GM12878 (cell line): ENCODE data around the gene TP53I11. TPM values are rescaled to one million over a fixed set of nuclear protein-coding genes. Genes with fewer than 3 reads are reported as not detected.

ENCODE experiments used
- ATAC-seq: fragments of 200-7000 bp; cut with Tn5 transposase; 3 replicates; pipeline ENCODE4 v1.9.1; 2020; ENCODE audit warnings: mild to moderate bottlenecking, moderate library complexity
- BruUV-seq: library from RNA; stranded (reverse); fragments of 400-500 nt; replicated peaks from 2 replicates; lab custom pipeline; 2021; lab: Mats Ljungman, UMichigan
- CTCF ChIA-PET: fragments of 300-600 bp; sonication (Branson Sonifier 250); formaldehyde crosslinking; extraction: SDS; loops from one replicate; lab custom pipeline; 2021; ENCODE audit warnings: inconsistent platforms; lab: Yijun Ruan, JAX
- POLR2A ChIA-PET: fragments of 350-600 bp; formaldehyde crosslinking; extraction: SDS; loops from one replicate; lab custom pipeline; 2021; ENCODE audit warnings: inconsistent platforms; lab: Charles Lee
- RAD21 ChIA-PET: fragments of 300-600 bp; sonication (Branson Sonifier 250); formaldehyde crosslinking; loops from one replicate; lab custom pipeline; 2023; ENCODE audit warnings: antibody characterized with exemption; ENCODE audit not compliant: unreplicated experiment; lab: Charles Lee
- SMC1A ChIA-PET: fragments of 300-600 bp; sonication (Branson Sonifier 250); formaldehyde crosslinking; loops from one replicate; lab custom pipeline; 2023; ENCODE audit not compliant: unreplicated experiment, uncharacterized antibody; lab: Charles Lee
- DNase-seq: peaks from one replicate; pipeline ENCODE4 v3.0.0-alpha.2; 2011; ENCODE audit warnings: low read depth, low spot score
- FAIRE-seq: peaks from 3 replicates; lab custom pipeline; 2011; peaks lifted over from hg19 to GRCh38; lab: Jason Lieb, UNC
- H2AFZ ChIP-seq: 2 replicates; pipeline ENCODE4 v1.6.0; 2011; ENCODE audit warnings: low read depth, low read length, control low read depth; ENCODE audit not compliant: control insufficient read depth
- H3K27ac ChIP-seq: 2 replicates; pipeline ENCODE4 v1.5.1; 2011; ENCODE audit warnings: control low read depth; ENCODE audit not compliant: control insufficient read depth, insufficient read depth
- H3K27me3 ChIP-seq, 2 experiments: replicated peaks in 1 of 2; 2 replicates each; pipeline versions ENCODE4 v1.6.0 to v1.6.1; 2011; ENCODE audit warnings: low read length in 1 of 2; ENCODE audit not compliant: control insufficient read depth in 2 of 2, insufficient read depth in 2 of 2
- H3K36me3 ChIP-seq, 2 experiments: 2 replicates each; pipeline ENCODE4 v1.5.1; 2011; ENCODE audit warnings: low read length in 1 of 2; ENCODE audit not compliant: control insufficient read depth in 2 of 2, insufficient read depth in 2 of 2
- H3K4me1 ChIP-seq: 2 replicates; pipeline ENCODE4 v1.6.1; 2011; ENCODE audit warnings: mild to moderate bottlenecking, low read length, moderate library complexity, mixed read lengths; ENCODE audit not compliant: control insufficient read depth, insufficient read depth
- H3K4me2 ChIP-seq: 2 replicates; pipeline ENCODE4 v1.6.0; 2011; ENCODE audit warnings: control low read depth; ENCODE audit not compliant: control insufficient read depth, insufficient read depth
- H3K4me3 ChIP-seq: fragments of 200-600 bp; sonication (generic); 2 replicates; pipeline ENCODE4 v1.5.1; 2016
- H3K79me2 ChIP-seq: 2 replicates; pipeline ENCODE4 v1.6.0; 2011; ENCODE audit warnings: low read length; ENCODE audit not compliant: control insufficient read depth, insufficient read depth
- H3K9ac ChIP-seq: 2 replicates; pipeline ENCODE4 v1.8.0; 2011; ENCODE audit warnings: low read length, control low read depth, mixed read lengths; ENCODE audit not compliant: control insufficient read depth, insufficient read depth
- H3K9me3 ChIP-seq: replicated peaks from 3 replicates; pipeline ENCODE4 v1.5.1; 2011; ENCODE audit warnings: mild to moderate bottlenecking, low read length; ENCODE audit not compliant: control insufficient read depth, insufficient read depth
- H4K20me1 ChIP-seq: 2 replicates; pipeline ENCODE4 v1.6.0; 2011; ENCODE audit not compliant: control insufficient read depth, insufficient read depth
- BCL3 ChIP-seq: IDR thresholded peaks from 2 replicates; pipeline ENCODE4 v1.6.1; 2011; ENCODE audit warnings: borderline replicate concordance, low read depth, mild to moderate bottlenecking, moderate library complexity, low read length; ENCODE audit not compliant: insufficient read depth, poor library complexity, severe bottlenecking
- CTCF ChIP-seq, 3 experiments: IDR thresholded peaks in 2 of 3; conservative IDR thresholded peaks in 1 of 3; 2 replicates each; pipeline ENCODE4 v1.5.1; 2011; ENCODE audit warnings: low read depth in 3 of 3, low read length in 3 of 3, mild to moderate bottlenecking in 3 of 3, control low read depth in 2 of 3, moderate library complexity in 2 of 3, inconsistent platforms in 1 of 3, mixed read lengths in 1 of 3; ENCODE audit not compliant: control insufficient read depth in 2 of 3, insufficient read depth in 1 of 3; ENCODE audit errors: extremely low read depth in 1 of 3
- GATAD2B ChIP-seq: fragments of 450-650 bp; conservative IDR thresholded peaks from 2 replicates; pipeline ENCODE4 v1.6.1; 2017; ENCODE audit warnings: low read depth, mild to moderate bottlenecking, moderate library complexity
- NFIC ChIP-seq: IDR thresholded peaks from 2 replicates; pipeline ENCODE4 v1.6.1; 2012; ENCODE audit warnings: low read depth, mild to moderate bottlenecking, inconsistent platforms, low read length, moderate library complexity
- PML ChIP-seq: IDR thresholded peaks from 2 replicates; pipeline ENCODE4 v1.6.1; 2012; ENCODE audit warnings: low read length, inconsistent platforms
- RCOR1 ChIP-seq: conservative IDR thresholded peaks from 2 replicates; pipeline ENCODE4 v1.6.1; 2012; ENCODE audit warnings: low read depth, low read length, improper control_type of control experiment
- RELB ChIP-seq: fragments of 450-650 bp; IDR thresholded peaks from 2 replicates; pipeline ENCODE4 v1.6.1; 2017; ENCODE audit warnings: low read depth, mild to moderate bottlenecking, moderate library complexity
- TAF1 ChIP-seq: IDR thresholded peaks from 2 replicates; pipeline ENCODE4 v1.6.1; 2011; ENCODE audit warnings: mild to moderate bottlenecking, low read depth, low read length, borderline replicate concordance
- YBX1 ChIP-seq: fragments of 450-650 bp; IDR thresholded peaks from 2 replicates; pipeline ENCODE4 v1.6.1; 2016; ENCODE audit warnings: antibody characterized with exemption
- ZBTB4 ChIP-seq: fragments of 450-650 bp; formaldehyde crosslinking; IDR thresholded peaks from 2 replicates; pipeline ENCODE4 v1.4.0; 2022; ENCODE audit warnings: mild to moderate bottlenecking, moderate library complexity
- ZNF384 ChIP-seq: IDR thresholded peaks from 2 replicates; pipeline ENCODE4 v1.6.1; 2012; ENCODE audit warnings: low read depth, mild to moderate bottlenecking, low read length, improper control_type of control experiment, borderline replicate concordance
- WGBS: methylation state at CpG from one replicate; pipeline ENCODE4 v1.1.6; 2016; ENCODE audit warnings: low lambda C conversion rate; ENCODE audit not compliant: insufficient replicate concordance, insufficient coverage; ENCODE audit errors: missing lambda C conversion rate; 5-methylcytosine and 5-hydroxymethylcytosine counted together
- in situ Hi-C: fragments of 300-500 bp; cut with MboI; formaldehyde crosslinking; loops from 9 replicates; pipeline ENCODE4 v1.14.3; 2018; ENCODE audit warnings: mixed read lengths
- intact Hi-C: fragments of 100-400 bp; cut with micrococcal nuclease; formaldehyde crosslinking; loops from one replicate; pipeline ENCODE4 v1.14.2; 2022; ENCODE audit not compliant: unreplicated experiment
- polyA plus RNA-seq, 11 experiments: library from polyadenylated mRNA; depleted of rRNA in 4 of 11; unstranded in 6 of 11; stranded (reverse) in 5 of 11; fragments of >200 nt; fragmentation: Nextera tagmentation in 4 of 11; fragmentation: Illumina TruSeq in 1 of 11; extraction: Ambion mirVana in 4 of 11; extraction: Trizol in 1 of 11; gene quantifications; 1 replicate in 1 of 11; 2 replicates in 10 of 11; pipeline versions ENCODE4 v1.2.1 to v1.2.3, GENCODE V29; 2011 to 2016; ENCODE audit warnings: inconsistent platforms in 2 of 11, missing spikeins in 2 of 11, low read depth in 1 of 11
- total RNA-seq, 4 experiments: library from RNA; depleted of rRNA in 3 of 4; stranded (reverse); fragments of >200 nt in 3 of 4; fragmentation: Illumina TruSeq in 1 of 4; extraction: Trizol in 1 of 4; gene quantifications; 2 replicates each; pipeline versions ENCODE4 v1.2.1 to v1.2.3, GENCODE V29; 2013 to 2021

TP53I11 gene
- total and polyA plus RNA-seq, 10 of the 15 experiments (the other 5 are each of a cell fraction or from before 2014, with no cell fraction given), result 0.03 to 0.28 (median 0.17) TPM; not detected in 3

GRCh38 chr11:44992774-44993173, 42.1 kb upstream of the TP53I11 start (continued):
- TF ChIP-seq BCL3 (no peak), YBX1 (no peak), GATAD2B (no peak), PML (no peak), RELB (no peak), RCOR1 (no peak), CTCF (IDR thresholded peaks at IDR 0.05 in 2 of 3, conservative IDR thresholded peaks at IDR 0.05 in 1 of 3; ENCODE audit: control insufficient read depth in 2 of 3, extremely low read depth in 1 of 3, insufficient read depth in 1 of 3, low read depth in 3 of 3, low read length in 3 of 3) (no peak)

GRCh38 chr11:44992181-44992582, 41.5 kb upstream of the TP53I11 start:
- Histone ChIP-seq H3K9ac (no peak overlapping the region), H3K79me2 (no peaks in the 10 kb centered on the region), H3K4me2 (no peak overlapping the region), H3K9me3 (no peaks in the 10 kb centered on the region), H3K27me3 (peaks cover 0 to 7% of the 10 kb centered on the region in 2 experiments; a peak in 2 of 4 replicates), H4K20me1 (no peaks in the 10 kb centered on the region), H3K27ac (no peak overlapping the region), H3K4me3 (no peak overlapping the region), H3K36me3 (no peaks in the 10 kb centered on the region), H2AFZ (no peak overlapping the region), H3K4me1 (no peaks in the 10 kb centered on the region)
- no TSS peak for BruUV-seq
- WGBS, result 0% methylated on average over 3 of the region's 3 CpGs
- intact Hi-C loops (no loop called here), in situ Hi-C loops (no loop called here)
- DNase-seq, result no peak
- POLR2A ChIA-PET, result no interaction called here
- no peak for ATAC-seq
- CTCF ChIA-PET, result no interaction called here
- no peak for FAIRE-seq
- RAD21 ChIA-PET, result no interaction called here
- SMC1A ChIA-PET, result no interaction called here
- TF ChIP-seq NFIC (no peak), ZBTB4 (CRISPR knock-in tag) (no peak), CTCF (IDR thresholded peaks at IDR 0.05 in 2 of 3, conservative IDR thresholded peaks at IDR 0.05 in 1 of 3; ENCODE audit: control insufficient read depth in 2 of 3, extremely low read depth in 1 of 3, insufficient read depth in 1 of 3, low read depth in 3 of 3, low read length in 3 of 3) (no peak), TAF1 (no peak), ZNF384 (no peak)
